GM10266 (cell line): Measurements from ENCODE around the gene ODAD3.
"Not testable (repeated sequence)": the region's sequence is repeated elsewhere in the genome, so short reads cannot be mapped to it uniquely, and the experiment has no call there.

Experiments
- DNase-seq: peaks from one replicate; pipeline ENCODE4 v3.0.0; 2012; ENCODE audit errors: extremely low spot score
- TF ChIP-seq, protein P1 (sequence below): IDR thresholded peaks from 2 replicates; pipeline ENCODE4 v1.5.1; 2012; ENCODE audit warnings: mild to moderate bottlenecking, low read depth; ENCODE audit not compliant: control insufficient read depth, insufficient read depth; ENCODE audit errors: missing control alignments

The ODAD3 gene

DNA sequence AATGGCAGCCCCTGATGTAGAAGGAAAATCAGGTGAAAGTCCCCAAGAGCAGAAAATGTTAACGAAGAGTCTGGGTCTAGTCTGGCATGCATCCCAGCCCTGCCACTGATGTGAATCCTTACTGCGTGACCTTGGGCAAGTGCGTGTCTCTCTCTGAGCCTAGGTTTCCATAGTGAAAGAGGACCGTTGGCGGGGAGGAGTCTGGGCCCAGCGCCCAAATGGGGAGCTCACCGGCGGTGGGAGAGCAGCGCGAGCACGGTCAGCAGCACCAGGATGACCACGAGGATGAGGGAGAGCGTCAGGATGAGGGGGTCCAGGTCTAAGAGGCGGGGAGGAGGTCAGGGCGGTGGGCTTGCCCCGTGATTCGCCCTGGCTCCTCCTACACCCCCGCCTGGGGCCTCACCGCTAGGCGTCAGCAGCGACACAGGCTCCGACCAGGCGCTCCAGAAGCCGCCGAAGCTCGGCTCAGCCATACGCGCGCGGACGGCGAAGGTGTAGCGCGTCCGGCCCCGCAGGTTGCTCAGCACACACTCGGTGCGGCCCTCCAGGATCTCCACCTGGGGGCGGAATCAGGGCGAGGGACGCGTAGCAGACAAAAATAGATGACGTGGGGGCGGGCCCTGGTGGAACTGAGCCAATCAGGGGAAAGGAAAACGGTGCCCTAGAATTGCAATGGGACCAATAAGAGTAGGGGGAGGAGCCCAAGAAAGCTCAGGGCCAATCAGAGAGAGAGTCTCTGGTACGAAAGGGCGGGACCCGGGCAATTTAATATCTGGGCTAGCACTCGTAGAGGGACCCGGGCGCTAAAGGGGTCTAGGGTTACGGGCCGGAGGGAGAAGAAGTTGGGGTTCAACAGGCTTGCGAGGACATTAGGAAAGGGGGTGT lies 54.0 kb downstream of the ODAD3 start:
- TF ChIP-seq, protein P1, sequence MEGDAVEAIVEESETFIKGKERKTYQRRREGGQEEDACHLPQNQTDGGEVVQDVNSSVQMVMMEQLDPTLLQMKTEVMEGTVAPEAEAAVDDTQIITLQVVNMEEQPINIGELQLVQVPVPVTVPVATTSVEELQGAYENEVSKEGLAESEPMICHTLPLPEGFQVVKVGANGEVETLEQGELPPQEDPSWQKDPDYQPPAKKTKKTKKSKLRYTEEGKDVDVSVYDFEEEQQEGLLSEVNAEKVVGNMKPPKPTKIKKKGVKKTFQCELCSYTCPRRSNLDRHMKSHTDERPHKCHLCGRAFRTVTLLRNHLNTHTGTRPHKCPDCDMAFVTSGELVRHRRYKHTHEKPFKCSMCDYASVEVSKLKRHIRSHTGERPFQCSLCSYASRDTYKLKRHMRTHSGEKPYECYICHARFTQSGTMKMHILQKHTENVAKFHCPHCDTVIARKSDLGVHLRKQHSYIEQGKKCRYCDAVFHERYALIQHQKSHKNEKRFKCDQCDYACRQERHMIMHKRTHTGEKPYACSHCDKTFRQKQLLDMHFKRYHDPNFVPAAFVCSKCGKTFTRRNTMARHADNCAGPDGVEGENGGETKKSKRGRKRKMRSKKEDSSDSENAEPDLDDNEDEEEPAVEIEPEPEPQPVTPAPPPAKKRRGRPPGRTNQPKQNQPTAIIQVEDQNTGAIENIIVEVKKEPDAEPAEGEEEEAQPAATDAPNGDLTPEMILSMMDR = peak; percentile 78
- peak; percentile 99 for DNase-seq

DNA sequence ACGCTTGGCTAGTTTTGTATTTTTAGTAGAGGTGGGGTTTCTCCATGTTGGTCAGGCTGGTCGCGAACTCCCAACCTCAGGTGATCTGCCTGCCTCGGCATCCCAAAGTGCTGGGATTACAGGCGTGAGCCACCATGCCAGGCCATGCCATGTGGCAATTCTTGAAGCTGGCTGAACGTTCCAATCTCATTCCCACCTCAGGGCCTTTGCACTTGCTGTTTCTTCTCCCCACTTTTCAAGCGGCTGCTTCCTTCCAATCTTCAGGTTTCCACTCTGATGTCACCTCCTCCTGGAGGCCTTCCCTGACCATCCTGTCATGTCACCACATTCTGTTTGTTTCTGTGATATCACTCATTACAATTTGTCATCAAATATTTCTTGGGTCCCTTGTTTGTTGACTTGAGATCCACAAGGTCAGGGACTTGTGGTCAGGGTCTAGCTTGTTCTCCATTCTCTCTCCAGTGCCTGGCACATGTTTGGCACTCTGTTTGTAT lies 55.0 kb downstream of the ODAD3 start:
- no peak for DNase-seq
- TF ChIP-seq, protein P1 = no peak

DNA sequence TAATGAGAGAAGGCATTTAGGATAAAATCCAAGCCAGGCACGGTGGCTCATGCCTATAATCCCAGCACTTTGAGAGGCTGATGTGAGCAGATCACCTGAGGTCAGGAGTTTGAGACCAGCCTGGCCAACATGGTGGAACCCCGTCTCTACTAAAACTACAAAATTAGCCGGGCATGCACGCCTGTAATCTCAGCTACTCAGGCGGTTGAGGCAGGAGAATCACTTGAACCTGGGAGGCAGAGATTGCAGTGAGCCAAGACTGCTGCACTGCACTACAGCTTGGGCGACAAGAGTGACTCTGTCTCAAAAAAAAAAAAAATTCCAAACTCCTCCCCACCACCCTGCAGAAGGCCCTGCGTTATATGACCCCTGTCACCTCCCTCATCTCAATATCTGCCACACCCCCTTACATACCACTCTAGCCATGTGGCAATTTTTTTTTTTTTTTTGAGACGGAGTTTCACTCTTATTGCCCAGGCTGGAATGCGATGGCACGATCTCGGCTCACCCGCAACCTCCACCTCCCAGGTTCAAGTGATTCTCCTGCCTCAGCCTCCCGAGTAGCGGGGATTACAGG lies 55.6 kb downstream of the ODAD3 start:
- DNase-seq = not testable (repeated sequence)

DNA sequence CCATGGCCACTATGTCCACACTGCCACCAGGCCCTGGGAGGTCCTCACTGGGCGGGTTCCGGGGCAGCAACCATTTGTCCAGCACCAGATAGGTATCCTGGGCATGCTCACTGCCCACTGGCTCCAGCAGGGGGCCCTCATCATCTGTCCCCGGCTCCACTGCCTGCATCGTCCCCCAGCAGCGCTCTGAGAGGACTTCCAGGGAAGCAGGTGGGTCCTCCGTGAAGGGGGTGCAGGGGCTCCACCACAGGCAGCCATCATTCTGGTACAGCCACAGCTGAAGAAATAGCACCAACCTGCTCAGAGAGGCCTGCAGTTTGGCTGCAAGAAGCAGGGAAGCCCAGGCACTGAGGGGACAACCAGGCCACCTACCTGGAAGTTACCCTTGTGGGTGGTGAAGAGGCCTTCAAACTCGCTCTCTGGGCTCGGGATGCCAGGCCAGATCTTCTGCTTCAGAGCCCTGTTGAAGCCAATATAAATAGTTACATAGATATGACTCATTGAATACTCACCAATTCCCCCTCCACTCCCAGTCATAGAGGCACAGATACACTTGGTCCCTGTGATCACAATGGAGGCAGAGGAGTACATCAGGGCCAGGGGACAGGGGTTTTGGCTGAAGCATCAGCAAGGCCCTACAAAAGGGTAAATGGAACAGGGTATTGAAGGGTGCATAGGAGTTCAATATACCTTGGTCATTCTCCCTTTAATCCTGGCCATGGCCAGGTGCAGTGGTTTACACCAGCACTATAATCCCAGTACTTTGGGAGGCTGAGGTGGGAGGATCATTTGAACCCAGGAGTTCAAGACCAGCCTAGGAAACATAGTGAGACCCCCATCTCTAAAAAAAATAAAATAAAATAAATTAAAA lies 56.4 kb downstream of the ODAD3 start:
- DNase-seq = no peak
- TF ChIP-seq, protein P1 = peak; percentile 63

DNA sequence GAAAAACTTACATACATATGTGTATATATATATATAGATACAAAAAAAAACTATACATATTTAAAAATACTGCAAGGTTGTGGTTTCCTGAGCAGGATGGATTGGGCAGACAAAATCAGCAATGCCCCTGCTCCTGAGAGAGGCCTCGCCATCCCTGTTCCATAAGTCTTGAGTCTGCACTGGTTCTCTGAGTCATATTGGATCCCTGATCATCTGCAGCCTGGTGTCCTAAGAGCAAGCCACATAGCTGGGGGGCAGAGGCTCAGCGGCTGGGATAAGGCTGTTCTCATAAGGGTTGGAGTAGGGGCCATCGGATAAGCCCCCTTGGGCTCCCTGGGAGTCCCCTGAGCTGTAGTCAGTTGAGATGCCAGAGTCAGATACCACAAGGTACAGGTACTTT lies 57.2 kb downstream of the ODAD3 start:
- no peak for DNase-seq
- TF ChIP-seq, protein P1 = no peak

DNA sequence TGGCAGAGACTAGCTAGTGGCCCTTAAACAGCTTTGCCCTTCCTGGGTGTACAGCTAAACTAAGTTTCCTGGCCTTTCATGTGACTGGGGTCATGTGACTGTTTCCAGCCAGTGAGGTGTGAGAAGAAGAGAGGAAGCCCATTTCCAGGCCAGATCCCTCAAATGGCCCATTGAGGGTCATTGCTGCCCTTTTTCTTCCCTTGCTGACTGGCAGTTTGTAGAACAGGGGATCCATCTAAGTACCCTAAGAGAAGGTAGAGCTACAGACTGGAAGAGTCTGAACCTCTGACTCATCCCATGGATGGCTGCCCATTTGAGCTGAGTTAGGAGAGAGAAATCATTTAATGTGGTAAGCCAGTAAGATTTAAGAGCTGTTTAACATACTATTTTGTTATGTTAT lies 57.7 kb downstream of the ODAD3 start:
- DNase-seq = no peak
- TF ChIP-seq, protein P1 = no peak

DNA sequence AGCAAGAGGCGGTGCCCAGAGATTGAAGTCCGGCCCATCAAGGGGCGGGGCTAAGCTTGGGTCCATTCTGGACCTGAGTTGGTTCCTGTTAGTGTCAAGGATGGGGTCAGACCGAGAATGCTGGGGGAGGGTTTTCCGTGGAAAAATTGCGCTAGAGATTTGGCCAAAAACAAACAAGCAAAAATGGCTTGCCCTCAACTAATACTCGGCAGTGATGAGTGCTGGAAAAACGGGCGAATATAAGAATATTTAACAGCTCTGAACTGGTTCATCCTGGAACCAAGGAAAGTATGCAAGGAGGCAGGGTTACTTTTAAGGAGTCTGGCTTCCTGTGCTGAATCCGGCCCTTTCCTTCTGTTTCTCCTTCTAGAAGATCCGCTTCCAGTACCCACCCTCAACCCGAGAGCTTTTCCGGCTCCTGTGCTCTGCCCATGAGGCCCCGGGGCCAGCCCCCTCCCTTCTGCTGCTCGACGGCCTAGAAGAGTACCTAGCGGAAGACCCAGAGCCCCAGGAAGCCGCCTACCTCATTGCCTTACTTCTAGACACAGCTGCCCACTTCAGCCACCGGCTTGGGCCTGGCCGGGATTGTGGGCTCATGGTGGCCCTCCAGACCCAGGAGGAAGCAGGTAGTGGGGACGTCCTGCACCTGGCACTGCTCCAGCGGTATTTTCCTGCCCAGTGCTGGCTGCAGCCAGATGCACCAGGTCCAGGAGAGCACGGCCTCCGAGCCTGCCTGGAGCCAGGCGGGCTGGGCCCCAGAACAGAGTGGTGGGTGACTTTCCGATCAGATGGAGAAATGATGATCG lies 59.6 kb downstream of the ODAD3 start:
- no peak for DNase-seq
- TF ChIP-seq, protein P1 = no peak
